Smooth muscle cell (in vitro differentiated cells): ENCODE results near the gene ZNF232. TPM values are rescaled to one million over a fixed set of nuclear protein-coding genes. Genes with fewer than 3 reads are reported as not detected.

Source experiments
- DNase-seq: peaks from one replicate; lab custom pipeline; 2025; ENCODE audit not compliant: unreplicated experiment; lab: John Stamatoyannopoulos, UW
- H2AFZ ChIP-seq: fragments of 200-600 bp; sonication (generic); 2 replicates; pipeline ENCODE4 v1.6.0; 2016; ENCODE audit warnings: antibody characterized with exemption, low read depth, mild to moderate bottlenecking
- H3F3A ChIP-seq: fragments of 200-600 bp; sonication (generic); 2 replicates; pipeline ENCODE4 v1.6.0; 2017; ENCODE audit warnings: antibody characterized with exemption, low read depth
- H3K27ac ChIP-seq: fragments of 200-600 bp; sonication (generic); 2 replicates; pipeline ENCODE4 v1.5.1; 2016; ENCODE audit warnings: low read depth, mild to moderate bottlenecking
- H3K27me3 ChIP-seq: fragments of 200-600 bp; sonication (generic); 2 replicates; pipeline ENCODE4 v1.6.1; 2016; ENCODE audit warnings: low read depth, mild to moderate bottlenecking
- H3K36me3 ChIP-seq: fragments of 200-600 bp; sonication (generic); 2 replicates; pipeline ENCODE4 v1.5.1; 2016; ENCODE audit warnings: low read depth
- H3K4me1 ChIP-seq: fragments of 200-600 bp; sonication (generic); 2 replicates; pipeline ENCODE4 v1.5.1; 2016; ENCODE audit warnings: low read depth
- H3K4me2 ChIP-seq: fragments of 200-600 bp; sonication (generic); 2 replicates; pipeline ENCODE4 v1.6.0; 2016; ENCODE audit warnings: mild to moderate bottlenecking
- H3K4me3 ChIP-seq: fragments of 200-600 bp; sonication (generic); 2 replicates; pipeline ENCODE4 v1.5.1; 2016; ENCODE audit warnings: mild to moderate bottlenecking
- H3K79me2 ChIP-seq: fragments of 200-600 bp; sonication (generic); 2 replicates; pipeline ENCODE4 v1.6.0; 2016; ENCODE audit warnings: low read depth, mild to moderate bottlenecking
- H3K9ac ChIP-seq: fragments of 200-600 bp; sonication (generic); 2 replicates; pipeline ENCODE4 v1.6.0; 2016; ENCODE audit warnings: low read depth
- H3K9me3 ChIP-seq: fragments of 200-600 bp; sonication (generic); replicated peaks from 2 replicates; pipeline ENCODE4 v1.5.1; 2016; ENCODE audit warnings: low read depth
- H4K20me1 ChIP-seq: fragments of 200-600 bp; sonication (generic); 2 replicates; pipeline ENCODE4 v1.6.0; 2016; ENCODE audit warnings: low read depth
- WGBS: methylation state at CpG from one replicate; pipeline ENCODE4 v1.1.7; 2016; ENCODE audit warnings: low lambda C conversion rate; 5-methylcytosine and 5-hydroxymethylcytosine counted together
- polyA plus RNA-seq: library from polyadenylated mRNA; unstranded; fragments of >200 nt; fragmentation: Nextera tagmentation; extraction: Ambion mirVana; gene quantifications from 2 replicates; pipeline ENCODE4 v1.2.1, GENCODE V29; 2016
- total RNA-seq: library from RNA; depleted of rRNA; stranded (reverse); fragments of >200 nt; gene quantifications from 2 replicates; pipeline ENCODE4 v1.2.3, GENCODE V29; 2014
- TF ChIP-seq, protein P1 (sequence below): fragments of 200-600 bp; sonication (generic); IDR thresholded peaks from 2 replicates; pipeline ENCODE4 v1.5.1; 2017; ENCODE audit warnings: borderline replicate concordance, mild to moderate bottlenecking, antibody characterized with exemption; ENCODE audit not compliant: insufficient read depth, poor library complexity, severe bottlenecking

Gene ZNF232
- total and polyA plus RNA-seq, 2 experiments from 2014 or later = 11.2 to 12.8 TPM

DNA sequence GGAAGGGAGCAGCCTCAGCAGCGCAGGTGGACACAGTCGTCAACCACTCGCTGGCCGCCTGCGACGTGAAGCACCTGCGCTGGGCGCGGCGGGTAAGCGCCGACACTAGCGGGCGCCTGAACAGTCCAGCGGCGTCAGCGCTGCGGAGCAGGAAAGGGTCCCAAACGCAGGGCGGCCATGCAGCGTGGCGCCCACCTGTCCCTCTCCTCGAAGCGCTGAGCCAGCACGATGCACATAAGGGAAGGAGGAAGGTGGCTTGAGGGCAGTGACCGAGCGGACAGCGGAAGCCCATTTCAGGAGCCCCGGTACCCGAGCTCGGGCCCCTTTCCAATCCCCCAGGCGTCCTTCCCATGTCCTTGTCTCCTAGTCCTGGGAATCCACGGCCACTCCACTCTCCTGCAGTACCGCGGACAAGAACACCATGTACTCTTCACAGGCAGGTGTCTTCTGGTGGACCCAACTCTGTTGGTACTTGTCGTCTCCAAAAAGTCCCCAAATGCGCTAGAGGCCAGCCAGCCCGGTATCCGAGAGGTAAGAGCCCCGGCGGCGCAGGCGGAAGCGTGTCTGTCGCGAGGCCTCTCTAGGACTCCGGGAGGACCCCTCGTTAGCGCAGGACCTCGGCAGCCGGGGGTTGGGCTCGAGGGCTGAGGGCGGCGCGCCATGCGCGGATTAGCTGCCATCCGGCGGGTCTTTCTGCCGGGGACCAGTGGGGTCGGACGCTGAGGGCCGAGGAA, 14.4 kb downstream of the ZNF232 start:
- Histone ChIP-seq H3K4me2 (peak overlapping the region; percentile 85), H3F3A (no peaks in the 10 kb centered on the region), H4K20me1 (no peaks in the 10 kb centered on the region), H3K9ac (no peak overlapping the region), H2AFZ (peak overlapping the region; percentile 54), H3K79me2 (no peaks in the 10 kb centered on the region), H3K36me3 (no peaks in the 10 kb centered on the region), H3K27me3 (no peaks in the 10 kb centered on the region), H3K4me3 (peak overlapping the region; percentile 55), H3K9me3 (peaks cover 10% of the 10 kb centered on the region), H3K4me1 (no peaks in the 10 kb centered on the region), H3K27ac (no peak overlapping the region)
- WGBS = 19% methylated on average over 58 of the region's 63 CpGs
- DNase-seq = no peak
- TF ChIP-seq, protein P1, sequence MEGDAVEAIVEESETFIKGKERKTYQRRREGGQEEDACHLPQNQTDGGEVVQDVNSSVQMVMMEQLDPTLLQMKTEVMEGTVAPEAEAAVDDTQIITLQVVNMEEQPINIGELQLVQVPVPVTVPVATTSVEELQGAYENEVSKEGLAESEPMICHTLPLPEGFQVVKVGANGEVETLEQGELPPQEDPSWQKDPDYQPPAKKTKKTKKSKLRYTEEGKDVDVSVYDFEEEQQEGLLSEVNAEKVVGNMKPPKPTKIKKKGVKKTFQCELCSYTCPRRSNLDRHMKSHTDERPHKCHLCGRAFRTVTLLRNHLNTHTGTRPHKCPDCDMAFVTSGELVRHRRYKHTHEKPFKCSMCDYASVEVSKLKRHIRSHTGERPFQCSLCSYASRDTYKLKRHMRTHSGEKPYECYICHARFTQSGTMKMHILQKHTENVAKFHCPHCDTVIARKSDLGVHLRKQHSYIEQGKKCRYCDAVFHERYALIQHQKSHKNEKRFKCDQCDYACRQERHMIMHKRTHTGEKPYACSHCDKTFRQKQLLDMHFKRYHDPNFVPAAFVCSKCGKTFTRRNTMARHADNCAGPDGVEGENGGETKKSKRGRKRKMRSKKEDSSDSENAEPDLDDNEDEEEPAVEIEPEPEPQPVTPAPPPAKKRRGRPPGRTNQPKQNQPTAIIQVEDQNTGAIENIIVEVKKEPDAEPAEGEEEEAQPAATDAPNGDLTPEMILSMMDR = no peak

DNA sequence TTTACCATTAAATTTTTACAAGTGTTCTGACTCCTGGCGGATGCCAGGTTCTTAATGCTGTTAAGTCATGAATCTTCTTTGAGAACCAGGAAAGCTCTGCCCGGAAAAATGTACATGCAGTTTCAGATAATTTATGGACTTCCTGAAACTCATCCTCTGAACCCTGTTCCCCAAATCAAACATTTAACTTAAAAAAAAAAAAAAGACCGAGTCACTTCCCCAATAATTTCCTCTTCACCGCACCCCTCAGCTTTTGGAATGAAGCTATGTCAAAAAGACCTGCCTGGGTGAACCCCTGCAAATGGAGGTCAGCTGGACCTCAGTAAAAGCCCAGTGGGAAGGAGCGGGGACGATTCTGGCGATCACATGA, 15.0 kb downstream of the ZNF232 start:
- H2AFZ ChIP-seq = peak overlapping the region; percentile 54
- H3K27me3 ChIP-seq = no peaks in the 10 kb centered on the region
- no peaks in the 10 kb centered on the region for H3F3A ChIP-seq
- no peak for DNase-seq
- H3K4me2 ChIP-seq = peak overlapping the region; percentile 85
- TF ChIP-seq, protein P1 = no peak
- no peaks in the 10 kb centered on the region for H3K79me2 ChIP-seq
- 72% methylated on average over 7 of the region's 7 CpGs for WGBS
- peak overlapping the region; percentile 55 for H3K4me3 ChIP-seq
- no peaks in the 10 kb centered on the region for H4K20me1 ChIP-seq
- H3K36me3 ChIP-seq = no peaks in the 10 kb centered on the region
- no peak overlapping the region for H3K9ac ChIP-seq
- H3K9me3 ChIP-seq = peaks cover 13% of the 10 kb centered on the region
- no peak overlapping the region for H3K27ac ChIP-seq
- H3K4me1 ChIP-seq = no peaks in the 10 kb centered on the region

DNA sequence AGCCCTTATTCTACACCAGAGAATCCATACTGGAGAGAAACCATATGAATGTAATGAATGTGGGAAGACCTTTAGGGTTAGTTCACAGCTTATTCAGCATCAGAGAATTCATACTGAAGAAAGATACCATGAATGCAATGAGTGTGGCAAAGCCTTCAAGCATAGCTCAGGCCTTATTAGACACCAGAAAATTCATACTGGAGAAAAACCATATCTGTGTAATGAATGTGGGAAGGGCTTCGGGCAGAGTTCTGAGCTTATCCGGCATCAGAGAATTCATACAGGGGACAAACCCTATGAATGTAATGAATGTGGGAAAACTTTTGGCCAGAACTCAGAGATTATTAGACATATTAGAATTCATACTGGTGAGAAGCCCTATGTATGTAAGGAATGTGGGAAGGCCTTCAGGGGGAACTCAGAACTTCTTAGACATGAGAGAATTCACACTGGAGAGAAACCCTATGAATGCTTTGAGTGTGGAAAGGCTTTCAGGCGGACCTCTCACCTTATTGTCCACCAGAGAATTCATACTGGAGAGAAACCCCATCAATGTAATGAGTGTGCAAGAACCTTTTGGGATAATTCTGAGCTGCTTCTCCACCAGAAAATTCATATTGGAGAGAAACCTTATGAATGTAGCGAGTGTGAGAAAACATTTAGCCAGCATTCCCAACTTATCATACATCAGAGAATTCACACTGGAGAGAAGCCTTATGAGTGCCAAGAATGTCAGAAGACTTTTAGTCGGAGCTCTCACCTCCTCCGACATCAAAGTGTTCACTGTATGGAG, 19.3 kb downstream of the ZNF232 start:
- WGBS = 92% methylated on average over 6 of the region's 6 CpGs
- peaks cover 30% of the 10 kb centered on the region for H3K9me3 ChIP-seq

More for the DNA sequence above, 19.3 kb downstream of the ZNF232 start:
- H3K4me3 ChIP-seq = no peak overlapping the region
- H3K9ac ChIP-seq = no peak overlapping the region
- TF ChIP-seq, protein P1 = no peak
- no peaks in the 10 kb centered on the region for H4K20me1 ChIP-seq
- H3K36me3 ChIP-seq = no peaks in the 10 kb centered on the region
- H3K4me1 ChIP-seq = no peaks in the 10 kb centered on the region
- no peaks in the 10 kb centered on the region for H3K27me3 ChIP-seq
- no peak overlapping the region for H3K27ac ChIP-seq
- no peaks in the 10 kb centered on the region for H3K79me2 ChIP-seq
- no peak overlapping the region for H3K4me2 ChIP-seq
- H3F3A ChIP-seq = no peaks in the 10 kb centered on the region
- H2AFZ ChIP-seq = no peak overlapping the region
- no peak for DNase-seq
